GM12878 (cell line): ENCODE results near the gene DNPEP. TPM values are rescaled to one million over a fixed set of nuclear protein-coding genes. Genes with fewer than 3 reads are reported as not detected.

ENCODE experiments used
- ATAC-seq: fragments of 200-7000 bp; cut with Tn5 transposase; 3 replicates; pipeline ENCODE4 v1.9.1; 2020; ENCODE audit warnings: mild to moderate bottlenecking, moderate library complexity
- BruUV-seq: library from RNA; stranded (reverse); fragments of 400-500 nt; replicated peaks from 2 replicates; lab custom pipeline; 2021; lab: Mats Ljungman, UMichigan
- CTCF ChIA-PET: fragments of 300-600 bp; sonication (Branson Sonifier 250); formaldehyde crosslinking; extraction: SDS; loops from one replicate; lab custom pipeline; 2021; ENCODE audit warnings: inconsistent platforms; lab: Yijun Ruan, JAX
- POLR2A ChIA-PET: fragments of 350-600 bp; formaldehyde crosslinking; extraction: SDS; loops from one replicate; lab custom pipeline; 2021; ENCODE audit warnings: inconsistent platforms; lab: Charles Lee
- RAD21 ChIA-PET: fragments of 300-600 bp; sonication (Branson Sonifier 250); formaldehyde crosslinking; loops from one replicate; lab custom pipeline; 2023; ENCODE audit warnings: antibody characterized with exemption; ENCODE audit not compliant: unreplicated experiment; lab: Charles Lee
- SMC1A ChIA-PET: fragments of 300-600 bp; sonication (Branson Sonifier 250); formaldehyde crosslinking; loops from one replicate; lab custom pipeline; 2023; ENCODE audit not compliant: unreplicated experiment, uncharacterized antibody; lab: Charles Lee
- DNase-seq: peaks from one replicate; pipeline ENCODE4 v3.0.0-alpha.2; 2011; ENCODE audit warnings: low read depth, low spot score
- FAIRE-seq: peaks from 3 replicates; lab custom pipeline; 2011; peaks lifted over from hg19 to GRCh38; lab: Jason Lieb, UNC
- H2AFZ ChIP-seq: 2 replicates; pipeline ENCODE4 v1.6.0; 2011; ENCODE audit warnings: low read depth, low read length, control low read depth; ENCODE audit not compliant: control insufficient read depth
- H3K27ac ChIP-seq: 2 replicates; pipeline ENCODE4 v1.5.1; 2011; ENCODE audit warnings: control low read depth; ENCODE audit not compliant: control insufficient read depth, insufficient read depth
- H3K27me3 ChIP-seq, 2 experiments: replicated peaks in 1 of 2; 2 replicates each; pipeline versions ENCODE4 v1.6.0 to v1.6.1; 2011; ENCODE audit warnings: low read length in 1 of 2; ENCODE audit not compliant: control insufficient read depth in 2 of 2, insufficient read depth in 2 of 2
- H3K36me3 ChIP-seq, 2 experiments: 2 replicates each; pipeline ENCODE4 v1.5.1; 2011; ENCODE audit warnings: low read length in 1 of 2; ENCODE audit not compliant: control insufficient read depth in 2 of 2, insufficient read depth in 2 of 2
- H3K4me1 ChIP-seq: 2 replicates; pipeline ENCODE4 v1.6.1; 2011; ENCODE audit warnings: mild to moderate bottlenecking, low read length, moderate library complexity, mixed read lengths; ENCODE audit not compliant: control insufficient read depth, insufficient read depth
- H3K4me2 ChIP-seq: 2 replicates; pipeline ENCODE4 v1.6.0; 2011; ENCODE audit warnings: control low read depth; ENCODE audit not compliant: control insufficient read depth, insufficient read depth
- H3K4me3 ChIP-seq: fragments of 200-600 bp; sonication (generic); 2 replicates; pipeline ENCODE4 v1.5.1; 2016
- H3K79me2 ChIP-seq: 2 replicates; pipeline ENCODE4 v1.6.0; 2011; ENCODE audit warnings: low read length; ENCODE audit not compliant: control insufficient read depth, insufficient read depth
- H3K9ac ChIP-seq: 2 replicates; pipeline ENCODE4 v1.8.0; 2011; ENCODE audit warnings: low read length, control low read depth, mixed read lengths; ENCODE audit not compliant: control insufficient read depth, insufficient read depth
- H3K9me3 ChIP-seq: replicated peaks from 3 replicates; pipeline ENCODE4 v1.5.1; 2011; ENCODE audit warnings: mild to moderate bottlenecking, low read length; ENCODE audit not compliant: control insufficient read depth, insufficient read depth
- H4K20me1 ChIP-seq: 2 replicates; pipeline ENCODE4 v1.6.0; 2011; ENCODE audit not compliant: control insufficient read depth, insufficient read depth
- CBX5 ChIP-seq: sonication (generic); IDR thresholded peaks from 2 replicates; pipeline ENCODE4 v1.6.1; 2016; ENCODE audit warnings: low read depth, moderate library complexity, mild to moderate bottlenecking, inconsistent platforms
- CTCF ChIP-seq, 3 experiments: IDR thresholded peaks in 2 of 3; conservative IDR thresholded peaks in 1 of 3; 2 replicates each; pipeline ENCODE4 v1.5.1; 2011; ENCODE audit warnings: low read depth in 3 of 3, low read length in 3 of 3, mild to moderate bottlenecking in 3 of 3, control low read depth in 2 of 3, moderate library complexity in 2 of 3, inconsistent platforms in 1 of 3, mixed read lengths in 1 of 3; ENCODE audit not compliant: control insufficient read depth in 2 of 3, insufficient read depth in 1 of 3; ENCODE audit errors: extremely low read depth in 1 of 3
- GATAD2B ChIP-seq: fragments of 450-650 bp; conservative IDR thresholded peaks from 2 replicates; pipeline ENCODE4 v1.6.1; 2017; ENCODE audit warnings: low read depth, mild to moderate bottlenecking, moderate library complexity
- IRF3 ChIP-seq: fragments of 450-650 bp; IDR thresholded peaks from 2 replicates; pipeline ENCODE4 v1.6.1; 2014; ENCODE audit warnings: mild to moderate bottlenecking
- MEF2B ChIP-seq: fragments of 450-650 bp; IDR thresholded peaks from 2 replicates; pipeline ENCODE4 v1.6.1; 2018; ENCODE audit warnings: mild to moderate bottlenecking, moderate library complexity; ENCODE audit not compliant: partially characterized antibody, poor library complexity, severe bottlenecking
- POLR2AphosphoS5 ChIP-seq: IDR thresholded peaks from 2 replicates; pipeline ENCODE4 v1.6.1; 2011; ENCODE audit warnings: mild to moderate bottlenecking, low read length, inconsistent platforms
- RB1 ChIP-seq: fragments of 450-650 bp; formaldehyde crosslinking; IDR thresholded peaks from 2 replicates; pipeline ENCODE4 v1.6.1; 2017; ENCODE audit warnings: mild to moderate bottlenecking, borderline replicate concordance
- ZBED1 ChIP-seq: IDR thresholded peaks from 2 replicates; pipeline ENCODE4 v1.6.1; 2016; ENCODE audit warnings: borderline replicate concordance
- WGBS: methylation state at CpG from one replicate; pipeline ENCODE4 v1.1.6; 2016; ENCODE audit warnings: low lambda C conversion rate; ENCODE audit not compliant: insufficient replicate concordance, insufficient coverage; ENCODE audit errors: missing lambda C conversion rate; 5-methylcytosine and 5-hydroxymethylcytosine counted together
- in situ Hi-C: fragments of 300-500 bp; cut with MboI; formaldehyde crosslinking; loops from 9 replicates; pipeline ENCODE4 v1.14.3; 2018; ENCODE audit warnings: mixed read lengths
- intact Hi-C: fragments of 100-400 bp; cut with micrococcal nuclease; formaldehyde crosslinking; loops from one replicate; pipeline ENCODE4 v1.14.2; 2022; ENCODE audit not compliant: unreplicated experiment
- polyA plus RNA-seq, 11 experiments: library from polyadenylated mRNA; depleted of rRNA in 4 of 11; unstranded in 6 of 11; stranded (reverse) in 5 of 11; fragments of >200 nt; fragmentation: Nextera tagmentation in 4 of 11; fragmentation: Illumina TruSeq in 1 of 11; extraction: Ambion mirVana in 4 of 11; extraction: Trizol in 1 of 11; gene quantifications; 1 replicate in 1 of 11; 2 replicates in 10 of 11; pipeline versions ENCODE4 v1.2.1 to v1.2.3, GENCODE V29; 2011 to 2016; ENCODE audit warnings: inconsistent platforms in 2 of 11, missing spikeins in 2 of 11, low read depth in 1 of 11
- total RNA-seq, 4 experiments: library from RNA; depleted of rRNA in 3 of 4; stranded (reverse); fragments of >200 nt in 3 of 4; fragmentation: Illumina TruSeq in 1 of 4; extraction: Trizol in 1 of 4; gene quantifications; 2 replicates each; pipeline versions ENCODE4 v1.2.1 to v1.2.3, GENCODE V29; 2013 to 2021

The DNPEP gene
- total and polyA plus RNA-seq, 10 of the 15 experiments (the other 5 are each of a cell fraction or from before 2014, with no cell fraction given) = 33.1 to 82.0 (median 64.1) TPM

GRCh38 chr2:219434468-219434717 lies 46.7 kb upstream of the DNPEP start (continued):
- no peak for TF ChIP-seq IRF3
- no peak for TF ChIP-seq MEF2B
- no peak for TF ChIP-seq CBX5
- TF ChIP-seq ZBED1 = no peak
- TF ChIP-seq GATAD2B = no peak
- no peak for TF ChIP-seq RB1
- TF ChIP-seq, all 136 proteins: peak for 0

- ChIA-PET POLR2A (no interaction called here), CTCF (interaction anchor here (1.0 to 1.6 kb wide), 2 partner anchors 14 to 32 kb away, joined by 3 to 10 read pairs; no protein-coding TSS in a partner anchor), SMC1A (interaction anchor here (1.0 kb wide), 1 partner anchor 139 kb away, joined by 3 read pairs; no protein-coding TSS in a partner anchor)
- intact Hi-C loops = no loop called here
- in situ Hi-C loops = no loop called here
- Histone ChIP-seq H3K79me2 (no peaks in the 10 kb centered on the region), H3K4me1 (no peaks in the 10 kb centered on the region)
- peak; percentile 13 to 31 (median 27); a peak in 3 of 6 replicates for TF ChIP-seq CTCF (IDR thresholded peaks at IDR 0.05 in 2 of 3, conservative IDR thresholded peaks at IDR 0.05 in 1 of 3; ENCODE audit: control insufficient read depth in 2 of 3, extremely low read depth in 1 of 3, insufficient read depth in 1 of 3, low read depth in 3 of 3, low read length in 3 of 3)
- no peak for TF ChIP-seq POLR2AphosphoS5
- TF ChIP-seq, all 136 proteins: peak for 1
- no peak overlapping the region for H3K4me2 ChIP-seq
- no peaks in the 10 kb centered on the region for H3K9me3 ChIP-seq
- no peak overlapping the region for H3K4me3 ChIP-seq
- RAD21 ChIA-PET = interaction anchor here (1.0 kb wide), 1 partner anchor 31 kb away, joined by 3 read pairs; no protein-coding TSS in a partner anchor
- 42% methylated on average over 16 of the region's 16 CpGs for whole genome bisulfite sequencing
- FAIRE-seq = no peak
- no peak overlapping the region for H2AFZ ChIP-seq
- no peaks in the 10 kb centered on the region; the same call in 1 of the 2 replicates for H4K20me1 ChIP-seq
- peak; percentile 66 for ATAC-seq
- H3K9ac ChIP-seq = no peak overlapping the region
- peaks cover 4 to 13% of the 10 kb centered on the region in 2 experiments; a peak in 3 of 4 replicates for H3K27me3 ChIP-seq
- no peak overlapping the region for H3K27ac ChIP-seq
- no peaks in the 10 kb centered on the region for H3K36me3 ChIP-seq
- DNase-seq = no peak
- BruUV-seq = no TSS peak
Observed at GRCh38 chr2:219433666-219434467, 46.2 kb upstream of the DNPEP start.
